Lung (tissue), 12 donors: ENCODE measurements around the gene C1orf56. TPM values are rescaled to one million over a fixed set of nuclear protein-coding genes. Genes with fewer than 3 reads are reported as not detected.
A peak's percentile ranks its signal among the peaks of the same experiment; 100 is the strongest.

Experiments
- ATAC-seq: fragments of 200-7000 bp; cut with Tn5 transposase; one replicate; pipeline ENCODE4 v1.9.1; 2020; ENCODE audit warnings: moderate number of reproducible peaks; ENCODE audit not compliant: insufficient read depth, low FRiP score
- DNase-seq, 3 donors: peaks; one replicate each; pipeline ENCODE4 v3.0.0-alpha.2; 2013 to 2017
- H3K27ac ChIP-seq, 2 donors: one replicate each; pipeline ENCODE4 v1.5.1; 2013; ENCODE audit warnings: mild to moderate bottlenecking in 2 of 2, moderate library complexity in 2 of 2, control low read depth in 1 of 2, inconsistent platforms in 1 of 2, low read depth in 1 of 2, low read length in 1 of 2
- H3K27me3 ChIP-seq, 3 donors: one replicate each; pipeline ENCODE4 v1.5.1; 2013; ENCODE audit warnings: low read length in 2 of 3; ENCODE audit not compliant: control insufficient read depth in 3 of 3, insufficient read depth in 3 of 3
- H3K36me3 ChIP-seq, 4 donors: one replicate each; pipeline ENCODE4 v1.5.1; 2013; ENCODE audit warnings: low read length in 4 of 4, mild to moderate bottlenecking in 1 of 4, moderate library complexity in 1 of 4; ENCODE audit not compliant: control insufficient read depth in 4 of 4, insufficient read depth in 4 of 4
- H3K4me1 ChIP-seq, 5 donors: one replicate each; pipeline ENCODE4 v1.5.1; 2013; ENCODE audit warnings: low read length in 5 of 5, mild to moderate bottlenecking in 2 of 5, moderate library complexity in 1 of 5; ENCODE audit not compliant: control insufficient read depth in 5 of 5, insufficient read depth in 5 of 5
- H3K4me3 ChIP-seq: one replicate; pipeline ENCODE4 v1.5.1; 2013; ENCODE audit warnings: mild to moderate bottlenecking, control low read depth, moderate library complexity
- H3K9ac ChIP-seq, 2 donors: one replicate each; pipeline ENCODE4 v1.5.1; 2013; ENCODE audit warnings: low read length in 2 of 2, control low read depth in 1 of 2; ENCODE audit not compliant: insufficient read depth in 1 of 2
- H3K9me3 ChIP-seq, 4 donors: one replicate each; pipeline ENCODE4 v1.5.1; 2013; ENCODE audit warnings: low read length in 3 of 4, mild to moderate bottlenecking in 1 of 4, moderate library complexity in 1 of 4; ENCODE audit not compliant: control insufficient read depth in 4 of 4, insufficient read depth in 3 of 4
- WGBS, 2 donors: extraction: QIAGEN DNeasy Blood & Tissue Kit; methylation state at CpG; one replicate each; pipeline ENCODE4 v1.1.7; 2013; 5-methylcytosine and 5-hydroxymethylcytosine counted together
- polyA plus RNA-seq, 2 donors: library from polyadenylated mRNA; stranded (reverse); fragments of 200-250 nt; gene quantifications; one replicate each; pipeline ENCODE4 v1.2.1, GENCODE V29; 2013
- total RNA-seq, 2 donors: library from RNA; depleted of rRNA in 1 of 2; stranded (reverse); fragments of >200 nt in 1 of 2; gene quantifications; one replicate each; pipeline ENCODE4 v1.2.1, GENCODE V29; 2014 to 2021
- TF ChIP-seq, protein P1 (sequence below): IDR thresholded peaks from 2 replicates; pipeline ENCODE4 v1.5.1; 2012; ENCODE audit warnings: mild to moderate bottlenecking; ENCODE audit errors: control extremely low read depth, extremely low read depth
- donor health status: control.
- donor health status: control.
- donor health status: Bipolar disorder and iron deficiency.
- donor health status: healthy.
- donor health status: DM: yes; HTN: yes; CAD: no.

C1orf56 gene
- total and polyA plus RNA-seq, 4 donors: 2.3 to 4.9 (median 3.9) TPM

DNA sequence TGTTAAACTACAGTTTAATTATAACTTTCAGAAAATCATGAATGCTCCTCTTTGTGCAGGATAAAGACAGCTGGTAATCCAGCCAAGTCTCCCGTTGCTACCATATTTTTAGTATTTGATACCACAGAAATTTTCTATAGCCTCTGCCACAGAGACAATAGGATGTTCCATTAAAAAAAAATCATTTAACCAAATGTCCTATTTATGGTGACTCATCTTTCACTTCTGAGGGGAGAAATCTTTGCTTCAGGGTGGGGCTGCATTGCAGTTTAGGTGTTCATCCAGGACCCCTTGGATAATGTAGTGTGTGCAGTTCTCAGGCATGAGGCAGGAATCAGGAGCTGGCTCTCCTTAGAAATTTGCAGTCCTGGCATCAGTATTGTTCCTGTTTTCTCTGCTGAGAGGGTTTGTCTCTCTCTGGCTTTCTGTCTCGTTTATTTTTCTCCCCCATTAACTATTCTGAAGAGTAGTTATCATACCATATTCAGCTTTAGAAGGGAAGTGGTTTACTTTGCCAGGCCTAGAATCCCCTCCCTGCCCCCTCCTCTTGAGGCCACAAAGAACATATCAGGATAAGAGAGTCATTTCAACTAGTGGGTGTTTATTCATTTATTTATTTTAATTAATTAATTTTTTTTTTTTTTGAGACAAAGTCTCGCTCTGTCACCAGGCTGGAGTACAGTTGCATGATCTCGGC, 36.2 kb upstream of the C1orf56 start:
- H3K4me1 ChIP-seq: peaks cover 6 to 36% (median 18%) of the 10 kb centered on the region in 5 donors
- no peaks in the 10 kb centered on the region for H3K36me3 ChIP-seq
- H3K9ac ChIP-seq: peak overlapping the region in 1 of 2 donors; percentile 5
- DNase-seq (no peak), ATAC-seq (no peak)
- H3K27me3 ChIP-seq: no peaks in the 10 kb centered on the region
- H3K9me3 ChIP-seq: no peaks in the 10 kb centered on the region
- 56 to 60% methylated on average over 4 of the region's 4 CpGs for WGBS, 2 donors
- no peak overlapping the region for H3K4me3 ChIP-seq
- TF ChIP-seq, protein P1, sequence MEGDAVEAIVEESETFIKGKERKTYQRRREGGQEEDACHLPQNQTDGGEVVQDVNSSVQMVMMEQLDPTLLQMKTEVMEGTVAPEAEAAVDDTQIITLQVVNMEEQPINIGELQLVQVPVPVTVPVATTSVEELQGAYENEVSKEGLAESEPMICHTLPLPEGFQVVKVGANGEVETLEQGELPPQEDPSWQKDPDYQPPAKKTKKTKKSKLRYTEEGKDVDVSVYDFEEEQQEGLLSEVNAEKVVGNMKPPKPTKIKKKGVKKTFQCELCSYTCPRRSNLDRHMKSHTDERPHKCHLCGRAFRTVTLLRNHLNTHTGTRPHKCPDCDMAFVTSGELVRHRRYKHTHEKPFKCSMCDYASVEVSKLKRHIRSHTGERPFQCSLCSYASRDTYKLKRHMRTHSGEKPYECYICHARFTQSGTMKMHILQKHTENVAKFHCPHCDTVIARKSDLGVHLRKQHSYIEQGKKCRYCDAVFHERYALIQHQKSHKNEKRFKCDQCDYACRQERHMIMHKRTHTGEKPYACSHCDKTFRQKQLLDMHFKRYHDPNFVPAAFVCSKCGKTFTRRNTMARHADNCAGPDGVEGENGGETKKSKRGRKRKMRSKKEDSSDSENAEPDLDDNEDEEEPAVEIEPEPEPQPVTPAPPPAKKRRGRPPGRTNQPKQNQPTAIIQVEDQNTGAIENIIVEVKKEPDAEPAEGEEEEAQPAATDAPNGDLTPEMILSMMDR: no peak
- no peak overlapping the region for H3K27ac ChIP-seq

DNA sequence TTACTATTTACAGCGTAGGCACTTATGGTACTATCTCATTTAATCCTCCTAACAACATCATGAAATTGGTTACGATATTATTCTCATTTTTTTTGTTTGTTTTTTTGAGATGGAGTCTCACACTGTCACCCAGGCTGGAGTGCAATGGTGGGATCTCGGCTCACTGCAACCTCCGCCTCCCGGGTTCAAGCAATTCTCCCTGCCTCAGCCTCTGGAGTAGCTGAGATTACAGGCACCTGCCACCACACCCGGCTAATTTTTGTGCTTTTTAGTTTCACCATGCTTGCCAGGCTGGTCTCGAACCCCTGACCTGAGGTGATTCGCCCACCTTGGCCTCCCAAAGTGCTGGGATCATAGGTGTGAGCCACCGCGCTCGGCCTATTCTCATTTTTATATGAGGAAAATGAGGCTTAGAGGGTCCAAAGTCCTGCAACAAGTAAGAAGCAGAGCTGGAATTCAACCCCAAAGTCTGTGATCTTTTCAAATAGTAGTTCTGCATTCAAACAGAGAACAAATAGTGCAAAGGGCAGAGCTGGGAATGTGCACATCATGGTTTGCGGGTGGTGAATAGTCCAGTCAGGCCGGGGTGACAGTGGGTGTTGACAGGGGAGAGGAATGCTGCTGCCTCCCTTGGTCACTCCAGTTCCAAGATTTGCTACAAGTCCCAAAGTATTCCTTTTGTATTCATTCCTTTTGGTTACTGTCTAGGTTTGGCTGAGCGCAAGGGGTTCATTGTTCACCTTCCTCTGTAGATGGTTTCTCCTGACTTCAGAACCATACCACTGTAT, 34.7 kb upstream of the C1orf56 start:
- DNase-seq: no peak
- peak overlapping the region; percentile 62 to 88 for H3K27ac ChIP-seq
- H3K4me3 ChIP-seq: no peak overlapping the region
- 84 to 91% methylated on average over 14 of the region's 14 CpGs for WGBS, 2 donors
- ATAC-seq: no peak
- no peaks in the 10 kb centered on the region for H3K27me3 ChIP-seq
- peak overlapping the region in 1 of 2 donors; percentile 42 for H3K9ac ChIP-seq
- no peaks in the 10 kb centered on the region for H3K9me3 ChIP-seq
- TF ChIP-seq, protein P1: no peak
- H3K4me1 ChIP-seq: peaks cover 2 to 29% (median 10%) of the 10 kb centered on the region in 5 donors
- peaks cover 0 to 4% (median 3%) of the 10 kb centered on the region in 4 donors for H3K36me3 ChIP-seq

DNA sequence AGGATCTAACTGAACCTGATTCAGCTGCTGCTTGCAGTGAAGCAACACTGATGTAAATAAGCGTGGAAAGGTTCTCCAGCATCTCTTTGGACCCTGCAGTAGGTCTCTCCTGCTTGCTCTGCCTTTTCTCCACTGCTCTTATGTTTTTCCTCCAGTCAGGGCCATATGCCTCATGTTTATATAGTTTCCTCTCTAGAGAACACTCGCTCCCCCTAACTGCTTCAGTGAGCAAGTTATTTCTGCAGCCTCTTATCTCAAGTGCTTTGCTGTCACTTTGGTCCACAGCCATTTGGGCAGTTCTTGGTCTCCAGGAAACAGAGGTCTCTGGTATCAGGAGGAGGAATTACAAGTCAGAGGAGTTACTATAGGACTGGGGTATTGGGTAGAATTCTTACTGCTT, 34.0 kb upstream of the C1orf56 start:
- no peaks in the 10 kb centered on the region for H3K9me3 ChIP-seq
- ATAC-seq: peak; percentile 48
- H3K4me1 ChIP-seq: peaks cover 2 to 27% (median 10%) of the 10 kb centered on the region in 5 donors
- WGBS, 2 donors: 51 to 74% methylated on average over 2 of the region's 2 CpGs
- H3K27me3 ChIP-seq: no peaks in the 10 kb centered on the region
- no peak overlapping the region for H3K4me3 ChIP-seq
- peaks cover 0 to 9% (median 7%) of the 10 kb centered on the region in 4 donors for H3K36me3 ChIP-seq
- H3K9ac ChIP-seq: peak overlapping the region in 1 of 2 donors; percentile 27
- TF ChIP-seq, protein P1: no peak
- H3K27ac ChIP-seq: peak overlapping the region; percentile 4 to 88
- peak; percentile 82 to 96 (median 92) for DNase-seq
